Measurements from ENCODE around the gene CCM2L.

CCM2L gene

GRCh38 chr20:31996996-31997395 lies 13.2 kb upstream of the CCM2L start:
- no peak for DNase-seq

DNA sequence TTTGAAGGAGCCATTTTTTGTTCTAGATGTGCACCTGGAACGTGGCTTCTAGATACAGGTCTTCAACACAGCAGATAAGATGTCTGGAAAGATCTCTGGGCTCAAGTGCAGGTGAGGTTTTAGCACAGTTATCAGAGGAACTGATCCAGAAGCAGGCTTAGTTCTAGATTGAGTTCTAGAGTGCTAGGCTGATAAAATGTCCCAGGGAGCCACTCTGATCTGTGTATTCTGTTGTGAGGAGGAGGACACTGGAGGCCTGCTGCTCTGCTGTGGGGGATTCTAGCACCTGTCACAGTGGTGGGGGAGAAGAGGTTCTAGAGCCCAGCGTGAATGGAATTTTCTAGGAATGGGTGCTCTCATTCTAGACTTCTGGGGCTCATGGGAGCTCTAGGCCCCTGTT lies 12.0 kb upstream of the CCM2L start:
- DNase-seq: no peak

- DNase-seq: no peak
Observed at GRCh38 chr20:32003325-32003724, 6.9 kb upstream of the CCM2L start.

DNA sequence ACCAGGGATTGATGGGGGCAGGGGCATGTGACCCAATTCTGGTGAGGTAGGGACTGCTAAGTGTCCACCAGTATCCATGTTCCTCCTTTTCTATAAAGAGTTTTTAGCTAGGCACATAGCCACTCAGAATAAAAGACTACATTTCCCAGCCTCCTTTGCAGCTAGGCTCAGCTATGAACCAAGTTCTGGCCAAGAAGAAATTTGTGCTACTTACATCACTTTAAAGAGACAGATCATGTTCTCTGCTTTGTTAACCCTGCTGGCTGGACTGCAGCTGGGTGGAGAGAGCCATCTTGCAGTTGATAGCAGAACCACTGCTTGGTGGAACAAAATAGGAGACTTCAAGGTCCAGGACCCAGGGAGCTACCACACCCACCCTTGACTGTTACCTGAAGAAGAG lies 5.3 kb upstream of the CCM2L start:
- no peak for DNase-seq

DNA sequence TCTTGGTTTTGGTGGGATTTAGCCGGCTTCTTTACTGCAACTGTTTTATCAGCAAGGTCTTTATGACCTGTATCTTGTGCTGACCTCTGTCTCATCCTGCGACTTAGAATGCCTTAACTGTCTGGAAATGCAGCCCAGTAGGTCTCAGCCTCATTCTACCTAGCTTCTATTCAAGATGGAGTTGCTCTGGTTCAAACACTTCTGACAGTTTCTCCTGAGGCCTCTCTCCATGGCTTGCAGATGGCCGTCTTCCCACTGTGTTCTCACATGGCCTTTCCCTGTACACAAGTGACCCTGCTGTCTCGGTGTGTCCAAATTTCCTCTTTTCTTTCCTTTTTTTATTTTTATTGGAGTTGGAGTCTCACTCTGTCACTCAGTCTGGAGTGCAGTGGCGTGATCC lies 4.2 kb upstream of the CCM2L start:
- DNase-seq: no peak

- DNase-seq: no peak
Observed at GRCh38 chr20:32006841-32007786, 3.1 kb upstream of the CCM2L start.

GRCh38 chr20:32007787-32008616 lies 2.2 kb upstream of the CCM2L start:
- DNase-seq: no peak

DNA sequence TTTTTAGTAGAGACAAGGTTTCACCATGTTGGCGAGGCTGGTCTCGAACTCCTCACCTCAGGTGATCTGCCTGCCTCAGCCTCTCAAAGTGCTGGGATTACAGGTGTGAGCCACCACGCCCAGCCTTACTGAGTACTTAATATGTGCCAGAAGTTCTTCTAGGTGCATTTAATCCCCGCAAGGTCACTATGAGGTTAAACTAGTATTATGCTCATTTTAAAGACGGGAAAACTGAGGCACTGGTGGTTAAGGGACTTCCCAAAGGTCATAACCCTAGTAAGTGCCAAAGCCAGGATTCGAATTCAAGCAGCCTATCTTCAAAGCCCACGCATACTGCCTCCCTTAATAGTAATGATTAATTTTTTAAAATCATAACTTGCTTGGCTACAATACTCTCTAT lies 674 bp upstream of the CCM2L start:
- no peak for DNase-seq

DNA sequence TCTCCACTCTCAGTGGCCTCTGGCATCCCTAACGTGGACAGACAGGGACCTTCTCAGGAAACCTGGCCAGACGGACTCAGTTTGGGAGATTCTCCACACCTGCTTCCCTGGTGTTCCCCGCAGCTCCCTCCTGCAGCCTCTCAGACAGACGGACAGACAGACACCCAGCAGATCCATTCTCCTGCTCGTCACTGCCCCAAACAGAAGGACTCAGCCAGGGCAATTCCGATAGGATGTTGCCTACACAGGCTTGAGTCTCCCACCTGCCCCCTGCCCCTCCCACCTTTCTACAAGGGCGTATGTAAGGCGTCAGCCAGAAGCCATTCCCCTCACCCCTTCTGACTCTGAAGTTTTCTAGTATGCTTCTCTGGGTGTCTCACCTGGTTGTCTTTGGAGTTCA lies 428 bp downstream of the CCM2L start:
- no peak for DNase-seq

GRCh38 chr20:32012159-32012688 lies 2.0 kb downstream of the CCM2L start:
- DNase-seq: no peak

- no peak for DNase-seq
Observed at GRCh38 chr20:32013326-32013725, 3.1 kb downstream of the CCM2L start.

GRCh38 chr20:32017711-32018251 lies 7.5 kb downstream of the CCM2L start:
- DNase-seq: no peak

DNA sequence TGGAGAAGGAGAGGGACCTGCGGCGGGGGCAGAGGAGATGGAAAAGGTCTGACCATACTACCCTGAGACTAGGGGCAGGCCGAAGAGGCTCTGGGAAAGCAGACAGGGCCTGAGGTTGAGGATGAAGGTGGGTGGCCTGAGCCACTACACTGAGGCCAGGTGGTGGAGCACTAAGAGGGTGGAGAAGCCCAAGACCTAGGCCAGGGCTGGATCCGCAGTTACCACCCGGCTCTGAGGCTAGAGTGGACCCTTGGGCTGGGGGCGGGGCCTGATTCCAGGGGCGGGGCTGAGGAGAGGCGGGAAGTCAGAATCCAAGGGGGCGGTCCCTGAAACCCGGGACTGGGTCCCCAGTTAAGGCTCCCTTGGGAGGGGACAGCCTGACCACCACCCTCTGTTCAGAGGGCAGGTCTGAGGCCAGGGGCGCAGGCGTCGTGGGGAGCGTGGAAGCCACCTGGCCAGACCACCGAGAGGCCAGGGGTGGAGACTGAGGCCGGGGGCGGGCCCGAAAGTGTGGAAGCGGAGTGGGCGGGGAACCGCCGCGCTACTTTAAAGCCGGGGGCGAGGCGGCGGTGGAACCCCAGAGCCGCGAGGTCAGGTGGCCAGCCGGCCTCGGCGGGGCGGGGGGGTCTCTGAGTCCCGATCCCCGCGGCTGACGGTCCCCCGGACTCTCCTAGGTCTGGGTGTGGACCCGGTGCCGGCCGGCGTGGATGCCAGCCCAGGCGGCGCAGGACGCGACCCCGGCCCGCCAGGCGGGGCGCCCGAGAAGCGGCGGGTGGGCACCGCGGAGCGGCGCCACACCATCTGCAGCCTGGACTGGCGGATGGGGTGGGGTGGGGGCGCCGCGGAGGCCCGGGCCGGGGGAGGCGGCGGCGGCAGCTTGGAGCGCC lies 8.3 kb downstream of the CCM2L start:
- no peak for DNase-seq

GRCh38 chr20:32019156-32019510 lies 8.9 kb downstream of the CCM2L start:
- DNase-seq: no peak

GRCh38 chr20:32019563-32020463 lies 9.6 kb downstream of the CCM2L start:
- no peak for DNase-seq

DNA sequence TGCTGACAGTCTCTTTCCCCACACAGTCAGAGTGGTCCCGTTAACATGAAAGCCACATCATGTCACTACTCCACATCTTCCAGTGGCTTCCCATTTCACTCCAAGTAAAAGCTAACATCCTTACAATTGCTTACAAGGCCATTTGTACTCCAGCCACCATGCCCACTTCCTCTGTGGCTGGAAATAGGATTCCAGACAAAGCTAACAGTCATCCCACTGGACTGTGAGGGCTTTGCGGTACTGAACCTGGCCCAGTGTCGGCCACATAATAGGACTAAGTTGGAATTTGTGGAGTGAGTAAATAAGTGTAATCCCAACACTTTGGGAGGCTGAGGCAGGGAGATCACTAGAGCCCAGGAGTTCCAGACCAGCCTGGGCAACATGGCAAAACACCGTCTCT lies 10.9 kb downstream of the CCM2L start:
- DNase-seq: no peak

GRCh38 chr20:32024683-32025295 lies 14.6 kb downstream of the CCM2L start:
- DNase-seq: no peak

- DNase-seq: no peak
Observed at GRCh38 chr20:32027643-32028042, 17.4 kb downstream of the CCM2L start.

GRCh38 chr20:32028647-32029372 lies 18.6 kb downstream of the CCM2L start:
- no peak for DNase-seq

DNA sequence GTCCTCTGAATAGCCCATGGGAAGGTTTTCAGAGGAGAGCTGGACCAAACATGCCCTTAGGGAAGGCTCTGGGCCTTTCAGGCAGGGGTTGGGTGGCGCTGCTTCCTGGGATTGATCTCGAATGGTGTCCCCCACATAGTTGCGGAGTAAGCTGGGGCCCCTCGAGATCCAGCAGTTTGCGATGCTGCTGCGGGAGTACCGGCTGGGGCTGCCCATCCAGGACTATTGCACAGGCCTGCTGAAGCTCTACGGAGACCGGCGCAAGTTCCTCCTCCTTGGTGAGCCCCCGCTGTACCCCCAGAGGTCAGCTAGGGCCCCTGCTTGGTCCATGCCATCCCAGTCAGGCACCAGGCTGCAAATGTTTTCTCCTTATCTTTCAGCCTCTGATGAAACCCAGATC lies 19.3 kb downstream of the CCM2L start:
- DNase-seq: no peak

All from NK-92 treated with Interleukin-12 subunit alpha and Interleukin-12 subunit beta, amount 100 ng/mL, for 24 hours (cell line).